C4-2B (cell line): Measurements from ENCODE around the gene C21orf91.

Experiments used
- H3K27ac ChIP-seq: fragments of 450-650 bp; 2 replicates; pipeline ENCODE4 v1.5.1; 2017
- CTCF ChIP-seq: fragments of 450-650 bp; conservative IDR thresholded peaks from 2 replicates; pipeline ENCODE4 v1.5.1; 2017; ENCODE audit warnings: mild to moderate bottlenecking
- ZFX ChIP-seq: fragments of 450-650 bp; IDR thresholded peaks from 2 replicates; pipeline ENCODE4 v1.6.1; 2017

Gene C21orf91

GRCh38 chr21:17797967-17798366 is 21.2 kb downstream of the C21orf91 start:
- H3K27ac ChIP-seq = no peak overlapping the region
- TF ChIP-seq CTCF = no peak
- no peak for TF ChIP-seq ZFX

GRCh38 chr21:17796503-17796902 is 22.7 kb downstream of the C21orf91 start:
- TF ChIP-seq CTCF (no peak), ZFX (no peak)
- H3K27ac ChIP-seq = no peak overlapping the region

- no peak overlapping the region for H3K27ac ChIP-seq
- TF ChIP-seq CTCF (no peak), ZFX (no peak)
Observed at GRCh38 chr21:17796037-17796403, 23.1 kb downstream of the C21orf91 start.

- no peak overlapping the region for H3K27ac ChIP-seq
- TF ChIP-seq CTCF (no peak), ZFX (no peak)
Observed at GRCh38 chr21:17795146-17796036, 23.8 kb downstream of the C21orf91 start.

- no peak overlapping the region for H3K27ac ChIP-seq
- TF ChIP-seq ZFX (no peak), CTCF (no peak)
Observed at GRCh38 chr21:17794518-17795145, 24.5 kb downstream of the C21orf91 start.

GRCh38 chr21:17793246-17794123 is 25.7 kb downstream of the C21orf91 start:
- TF ChIP-seq CTCF (no peak), ZFX (no peak)
- H3K27ac ChIP-seq = no peak overlapping the region
